Skin of body (tissue), 2 donors: ENCODE results near the gene RAB11FIP4. TPM values are rescaled to one million over a fixed set of nuclear protein-coding genes. Genes with fewer than 3 reads are reported as not detected.
"Not testable (repeated sequence)": the region's sequence is repeated elsewhere in the genome, so short reads cannot be mapped to it uniquely, and the experiment has no call there.

Experiments
- DNase-seq: peaks from one replicate; lab custom pipeline; 2025; lab: John Stamatoyannopoulos, UW
- total RNA-seq: library from RNA; depleted of rRNA; stranded (reverse); fragments of >200 nt; gene quantifications from one replicate; pipeline ENCODE4 v1.2.3, GENCODE V29; 2014

Gene RAB11FIP4
- total RNA-seq, 1 donor from 2014 or later = 6.7 TPM

- DNase-seq = no peak
These were observed 41.8 kb downstream of the RAB11FIP4 start for GRCh38 chr17:31433091-31433790.

- DNase-seq = no peak
These were observed 42.6 kb downstream of the RAB11FIP4 start for GRCh38 chr17:31433811-31434726.

- DNase-seq = no peak
These were observed 43.2 kb downstream of the RAB11FIP4 start for GRCh38 chr17:31434727-31435050.

GRCh38 chr17:31435581-31435980 lies 44.1 kb downstream of the RAB11FIP4 start:
- DNase-seq = no peak

- DNase-seq = no peak
These were observed 46.4 kb downstream of the RAB11FIP4 start for GRCh38 chr17:31437720-31438400.

- DNase-seq = no peak
These were observed 48.2 kb downstream of the RAB11FIP4 start for GRCh38 chr17:31439716-31440115.

- DNase-seq = no peak
These were observed 50.8 kb downstream of the RAB11FIP4 start for GRCh38 chr17:31442276-31442675.

GRCh38 chr17:31442856-31443255 lies 51.4 kb downstream of the RAB11FIP4 start:
- DNase-seq = not testable (repeated sequence)

- DNase-seq = no peak
These were observed 51.9 kb downstream of the RAB11FIP4 start for GRCh38 chr17:31443386-31443785.

- no peak for DNase-seq
These were observed 52.6 kb downstream of the RAB11FIP4 start for GRCh38 chr17:31444026-31444425.

GRCh38 chr17:31446195-31446967 lies 54.9 kb downstream of the RAB11FIP4 start:
- no peak for DNase-seq

- DNase-seq = no peak
These were observed 57.1 kb downstream of the RAB11FIP4 start for GRCh38 chr17:31448467-31449077.

GRCh38 chr17:31449111-31449510 lies 57.6 kb downstream of the RAB11FIP4 start:
- DNase-seq = no peak

GRCh38 chr17:31449746-31450145 lies 58.3 kb downstream of the RAB11FIP4 start:
- no peak for DNase-seq

- DNase-seq = no peak
These were observed 60.6 kb downstream of the RAB11FIP4 start for GRCh38 chr17:31452101-31452500.

GRCh38 chr17:31452561-31453110 lies 61.2 kb downstream of the RAB11FIP4 start:
- no peak for DNase-seq

- no peak for DNase-seq
These were observed 62.4 kb downstream of the RAB11FIP4 start for GRCh38 chr17:31453896-31454295.

GRCh38 chr17:31456814-31457213 lies 65.3 kb downstream of the RAB11FIP4 start:
- DNase-seq = no peak

GRCh38 chr17:31457391-31458234 lies 66.1 kb downstream of the RAB11FIP4 start:
- no peak for DNase-seq

GRCh38 chr17:31458829-31459228 lies 67.4 kb downstream of the RAB11FIP4 start:
- no peak for DNase-seq
